ENCODE data around the gene ATF5. TPM values are rescaled to one million over a fixed set of nuclear protein-coding genes. Genes with fewer than 3 reads are reported as not detected.

ATF5 gene
- total RNA-seq, 2 experiments from 2014 or later: 265 to 527 TPM

DNA sequence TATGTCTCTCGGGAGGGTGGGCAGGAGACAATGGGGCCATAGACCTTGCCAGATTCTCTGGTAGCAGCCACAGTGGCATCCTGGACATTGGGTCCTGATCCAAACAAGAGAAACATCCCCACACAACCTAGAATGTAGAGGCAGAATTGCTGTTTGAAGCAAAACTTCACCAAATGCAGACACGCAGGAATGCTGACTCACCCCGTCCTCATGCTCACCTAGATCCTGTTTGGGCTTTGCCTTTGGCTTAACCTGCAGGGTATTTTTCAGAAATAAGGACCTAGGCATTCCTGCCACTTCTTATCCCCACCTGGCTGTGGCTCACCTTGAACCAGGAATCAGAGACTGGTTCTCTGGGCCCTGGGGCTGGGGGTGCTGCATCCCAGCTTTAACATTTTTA is 44.2 kb upstream of the ATF5 start:
- no peaks in the 10 kb centered on the region for H3K79me2 ChIP-seq (ENCODE audit: insufficient read depth, low read depth, low read length)
- no peak overlapping the region for H3K4me3 ChIP-seq (ENCODE audit: low read depth, low read length, poor library complexity, severe bottlenecking)
- no peak for TF ChIP-seq EZH2phosphoT487 (IDR thresholded peaks at IDR 0.05; ENCODE audit: borderline replicate concordance, low read depth, low read length)
- TF ChIP-seq, protein P1, sequence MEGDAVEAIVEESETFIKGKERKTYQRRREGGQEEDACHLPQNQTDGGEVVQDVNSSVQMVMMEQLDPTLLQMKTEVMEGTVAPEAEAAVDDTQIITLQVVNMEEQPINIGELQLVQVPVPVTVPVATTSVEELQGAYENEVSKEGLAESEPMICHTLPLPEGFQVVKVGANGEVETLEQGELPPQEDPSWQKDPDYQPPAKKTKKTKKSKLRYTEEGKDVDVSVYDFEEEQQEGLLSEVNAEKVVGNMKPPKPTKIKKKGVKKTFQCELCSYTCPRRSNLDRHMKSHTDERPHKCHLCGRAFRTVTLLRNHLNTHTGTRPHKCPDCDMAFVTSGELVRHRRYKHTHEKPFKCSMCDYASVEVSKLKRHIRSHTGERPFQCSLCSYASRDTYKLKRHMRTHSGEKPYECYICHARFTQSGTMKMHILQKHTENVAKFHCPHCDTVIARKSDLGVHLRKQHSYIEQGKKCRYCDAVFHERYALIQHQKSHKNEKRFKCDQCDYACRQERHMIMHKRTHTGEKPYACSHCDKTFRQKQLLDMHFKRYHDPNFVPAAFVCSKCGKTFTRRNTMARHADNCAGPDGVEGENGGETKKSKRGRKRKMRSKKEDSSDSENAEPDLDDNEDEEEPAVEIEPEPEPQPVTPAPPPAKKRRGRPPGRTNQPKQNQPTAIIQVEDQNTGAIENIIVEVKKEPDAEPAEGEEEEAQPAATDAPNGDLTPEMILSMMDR (conservative IDR thresholded peaks at IDR 0.05; ENCODE audit: low read length): no peak
- no peaks in the 10 kb centered on the region for H3K4me1 ChIP-seq (ENCODE audit: insufficient read depth, low read length, poor library complexity, severe bottlenecking)
- no peak for DNase-seq (ENCODE audit: low spot score)
- no peak overlapping the region for H3K4me2 ChIP-seq (ENCODE audit: low read length)
- intact Hi-C loops (cut with micrococcal nuclease; ENCODE audit: unreplicated experiment): no loop called here
- H4K20me1 ChIP-seq (ENCODE audit: insufficient read depth, low read length): no peaks in the 10 kb centered on the region
- no peaks in the 10 kb centered on the region for H3K9me2 ChIP-seq (ENCODE audit: insufficient read depth, low read length)
- no TSS peak for BruUV-seq (replicated peaks)
- no peak overlapping the region for H3K27ac ChIP-seq (ENCODE audit: low read depth, low read length, poor library complexity, severe bottlenecking)
- H3K9me3 ChIP-seq (ENCODE audit: low read length): no peaks in the 10 kb centered on the region
- peaks cover 26% of the 10 kb centered on the region for H3K36me3 ChIP-seq (ENCODE audit: insufficient read depth, low read length)
- no peak overlapping the region for H2AFZ ChIP-seq (ENCODE audit: low read length)
- CTCF ChIA-PET (ENCODE audit: unreplicated experiment): no interaction called here
- POLR2A ChIA-PET: no interaction called here

DNA sequence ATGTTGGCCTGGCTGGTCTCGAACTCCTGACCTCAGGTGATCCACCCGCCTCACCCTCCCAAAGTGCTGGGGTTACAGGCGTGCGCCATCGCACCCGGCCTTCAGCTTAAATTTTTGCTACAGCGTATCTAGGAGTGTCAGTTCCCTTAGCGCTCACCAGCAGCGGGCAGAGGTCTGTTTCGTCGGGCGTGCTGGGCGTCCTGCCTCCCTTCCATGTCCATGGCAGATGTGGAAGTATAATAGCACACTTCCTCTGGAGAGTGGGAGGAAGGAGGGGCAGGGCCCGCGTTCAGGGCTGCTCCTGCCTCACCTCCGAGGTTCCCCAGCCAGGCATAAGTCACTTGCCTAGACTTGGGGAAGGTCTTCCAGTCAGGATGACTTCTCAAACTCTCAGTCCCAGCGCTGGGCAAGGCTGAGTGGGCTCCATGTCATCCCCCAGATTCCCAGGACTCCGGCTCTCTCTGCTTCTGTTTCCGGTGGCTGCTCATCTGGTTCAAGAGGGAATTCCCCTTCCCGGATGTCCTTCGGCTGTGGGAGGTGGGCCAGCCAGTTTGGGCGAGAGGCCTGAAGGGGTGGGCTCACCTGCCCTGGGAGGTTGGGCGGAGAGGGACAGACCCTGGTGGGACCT is 41.9 kb upstream of the ATF5 start:
- Histone ChIP-seq H3K9me3 (ENCODE audit: low read length) (no peaks in the 10 kb centered on the region), H3K4me3 (ENCODE audit: low read depth, low read length, poor library complexity, severe bottlenecking) (no peak overlapping the region), H3K27ac (ENCODE audit: low read depth, low read length, poor library complexity, severe bottlenecking) (no peak overlapping the region), H4K20me1 (ENCODE audit: insufficient read depth, low read length) (no peaks in the 10 kb centered on the region), H3K4me1 (ENCODE audit: insufficient read depth, low read length, poor library complexity, severe bottlenecking) (peaks cover 5% of the 10 kb centered on the region), H3K9me2 (ENCODE audit: insufficient read depth, low read length) (no peaks in the 10 kb centered on the region), H3K79me2 (ENCODE audit: insufficient read depth, low read depth, low read length) (no peaks in the 10 kb centered on the region), H3K4me2 (ENCODE audit: low read length) (no peak overlapping the region), H2AFZ (ENCODE audit: low read length) (no peak overlapping the region), H3K36me3 (ENCODE audit: insufficient read depth, low read length) (peaks cover 15% of the 10 kb centered on the region)
- no TSS peak for BruUV-seq (replicated peaks)
- no peak for DNase-seq (ENCODE audit: low spot score)
- intact Hi-C loops (cut with micrococcal nuclease; ENCODE audit: unreplicated experiment): no loop called here
- POLR2A ChIA-PET: no interaction called here
- TF ChIP-seq, protein P1 (conservative IDR thresholded peaks at IDR 0.05; ENCODE audit: low read length): no peak
- CTCF ChIA-PET (ENCODE audit: unreplicated experiment): no interaction called here

DNA sequence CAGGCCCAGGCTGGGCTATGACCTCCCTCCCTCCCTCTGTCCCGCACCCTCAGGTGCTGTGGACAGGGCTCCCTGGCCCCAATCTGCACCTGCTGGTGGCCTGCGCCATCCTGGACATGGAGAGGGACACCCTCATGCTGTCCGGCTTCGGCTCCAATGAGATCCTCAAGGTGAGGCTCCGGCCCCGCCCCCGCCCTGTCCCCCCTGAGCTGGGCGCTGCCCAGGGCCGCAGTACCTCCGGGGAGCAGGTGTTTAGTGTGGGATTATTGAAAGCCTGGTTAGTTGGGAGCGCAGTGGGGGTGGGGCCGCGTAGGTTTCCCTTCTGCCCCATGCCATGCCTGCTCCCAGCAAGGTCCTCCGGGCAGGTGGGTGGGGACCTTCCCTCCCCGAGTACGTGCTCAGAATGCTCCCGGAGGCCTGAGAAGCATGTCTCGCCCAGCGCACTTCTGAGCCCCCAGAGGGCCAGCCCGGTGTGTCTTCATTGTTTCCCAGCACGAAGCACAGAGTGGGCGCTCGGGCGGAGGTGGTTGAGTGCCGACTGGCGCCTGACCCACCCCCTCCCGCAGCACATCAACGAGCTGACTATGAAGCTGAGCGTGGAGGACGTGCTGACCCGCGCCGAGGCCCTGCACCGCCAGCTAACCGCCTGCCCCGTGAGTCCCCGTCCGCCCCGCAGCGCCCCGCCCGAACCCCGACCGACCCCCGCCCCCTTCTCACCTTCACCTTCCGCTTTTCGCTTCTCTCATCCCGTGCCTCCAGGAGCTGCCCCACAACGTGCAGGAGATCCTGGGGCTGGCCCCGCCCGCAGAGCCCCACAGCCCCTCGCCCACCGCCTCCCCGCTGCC is 41.1 kb upstream of the ATF5 start:
- no peaks in the 10 kb centered on the region for H3K79me2 ChIP-seq (ENCODE audit: insufficient read depth, low read depth, low read length)
- no peak overlapping the region for H3K4me2 ChIP-seq (ENCODE audit: low read length)
- no peak overlapping the region for H3K27ac ChIP-seq (ENCODE audit: low read depth, low read length, poor library complexity, severe bottlenecking)
- H3K4me3 ChIP-seq (ENCODE audit: low read depth, low read length, poor library complexity, severe bottlenecking): no peak overlapping the region
- CTCF ChIA-PET (ENCODE audit: unreplicated experiment): no interaction called here
- H3K4me1 ChIP-seq (ENCODE audit: insufficient read depth, low read length, poor library complexity, severe bottlenecking): peaks cover 5% of the 10 kb centered on the region
- no peak overlapping the region for H2AFZ ChIP-seq (ENCODE audit: low read length)
- no peak for DNase-seq (ENCODE audit: low spot score)
- intact Hi-C loops (cut with micrococcal nuclease; ENCODE audit: unreplicated experiment): no loop called here
- no peaks in the 10 kb centered on the region for H3K9me3 ChIP-seq (ENCODE audit: low read length)
- TF ChIP-seq, protein P1 (conservative IDR thresholded peaks at IDR 0.05; ENCODE audit: low read length): no peak
- no peak for TF ChIP-seq EZH2phosphoT487 (IDR thresholded peaks at IDR 0.05; ENCODE audit: borderline replicate concordance, low read depth, low read length)
- peaks cover 7% of the 10 kb centered on the region for H3K36me3 ChIP-seq (ENCODE audit: insufficient read depth, low read length)
- H3K9me2 ChIP-seq (ENCODE audit: insufficient read depth, low read length): no peaks in the 10 kb centered on the region
- BruUV-seq (replicated peaks): no TSS peak
- no peaks in the 10 kb centered on the region for H4K20me1 ChIP-seq (ENCODE audit: insufficient read depth, low read length)
- POLR2A ChIA-PET: no interaction called here
